SK-N-SH (cell line): ENCODE measurements around the gene KCNAB1.

Experiments used
- CHD2 ChIP-seq: fragments of 150-350 bp; IDR thresholded peaks from 2 replicates; pipeline ENCODE4 v1.6.1; 2018; ENCODE audit warnings: low read length; ENCODE audit not compliant: partially characterized antibody
- CTCF ChIP-seq: fragments of 200-600 bp; sonication (generic); IDR thresholded peaks from 2 replicates; pipeline ENCODE4 v1.6.1; 2017; ENCODE audit warnings: antibody characterized with exemption, mild to moderate bottlenecking, moderate library complexity
- EP300 ChIP-seq, 2 experiments: IDR thresholded peaks; 2 replicates each; pipeline versions ENCODE4 v1.4.0 to v1.6.1; 2012; ENCODE audit warnings: borderline replicate concordance in 1 of 2, low read depth in 1 of 2, low read length in 1 of 2
- EZH2phosphoT487 ChIP-seq: fragments of 200-600 bp; sonication (generic); IDR thresholded peaks from 2 replicates; pipeline ENCODE4 v1.6.1; 2017; ENCODE audit warnings: low read depth, mixed run types, mild to moderate bottlenecking, antibody characterized with exemption, moderate library complexity, borderline replicate concordance
- FOXJ3 ChIP-seq: sonication (generic); formaldehyde crosslinking; IDR thresholded peaks from 2 replicates; pipeline ENCODE4 v1.5.1; 2020; ENCODE audit warnings: mild to moderate bottlenecking, missing genetic modification reagents
- FOXM1 ChIP-seq: IDR thresholded peaks from 2 replicates; pipeline ENCODE4 v1.4.0; 2012; ENCODE audit warnings: low read depth, mild to moderate bottlenecking
- GATA2 ChIP-seq: sonication (generic); formaldehyde crosslinking; IDR thresholded peaks from 2 replicates; pipeline ENCODE4 v1.5.0; 2020; ENCODE audit warnings: mild to moderate bottlenecking, missing genetic modification reagents
- MXI1 ChIP-seq: IDR thresholded peaks from 2 replicates; pipeline ENCODE4 v1.6.1; 2012; ENCODE audit warnings: mild to moderate bottlenecking, low read depth, low read length, improper control_type of control experiment
- POLR2AphosphoS5 ChIP-seq: IDR thresholded peaks from 2 replicates; pipeline ENCODE4 v1.6.1; 2012; ENCODE audit warnings: low read depth, low read length
- RAD21 ChIP-seq: IDR thresholded peaks from 2 replicates; pipeline ENCODE4 v1.6.1; 2012; ENCODE audit warnings: mild to moderate bottlenecking, low read length
- REST ChIP-seq: IDR thresholded peaks from 2 replicates; pipeline ENCODE4 v1.6.1; 2012; ENCODE audit warnings: mild to moderate bottlenecking, low read depth, low read length, moderate library complexity
- RFX5 ChIP-seq: IDR thresholded peaks from 2 replicates; pipeline ENCODE4 v1.6.1; 2012; ENCODE audit warnings: mild to moderate bottlenecking, improper control_type of control experiment, low read length
- TF ChIP-seq, protein P1 (sequence below): IDR thresholded peaks from 2 replicates; pipeline ENCODE4 v1.4.0; 2012; ENCODE audit warnings: low read depth, borderline replicate concordance
- TF ChIP-seq, protein P2 (sequence below): fragments of 150-350 bp; IDR thresholded peaks from 2 replicates; pipeline ENCODE4 v1.6.1; 2017; ENCODE audit warnings: antibody characterized with exemption, low read length, low read depth, borderline replicate concordance

- TF ChIP-seq EP300 (IDR thresholded peaks at IDR 0.05; ENCODE audit: borderline replicate concordance in 1 of 2, low read depth in 1 of 2, low read length in 1 of 2) (no peak; a peak in 1 of 4 replicates), RFX5 (no peak), CTCF (no peak), EZH2phosphoT487 (no peak), POLR2AphosphoS5 (no peak), FOXJ3 (CRISPR knock-in tag) (no peak), CHD2 (no peak), FOXM1 (no peak), RAD21 (no peak), MXI1 (no peak), REST (no peak), GATA2 (no peak)
- TF ChIP-seq, protein P1, sequence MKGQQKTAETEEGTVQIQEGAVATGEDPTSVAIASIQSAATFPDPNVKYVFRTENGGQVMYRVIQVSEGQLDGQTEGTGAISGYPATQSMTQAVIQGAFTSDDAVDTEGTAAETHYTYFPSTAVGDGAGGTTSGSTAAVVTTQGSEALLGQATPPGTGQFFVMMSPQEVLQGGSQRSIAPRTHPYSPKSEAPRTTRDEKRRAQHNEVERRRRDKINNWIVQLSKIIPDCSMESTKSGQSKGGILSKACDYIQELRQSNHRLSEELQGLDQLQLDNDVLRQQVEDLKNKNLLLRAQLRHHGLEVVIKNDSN, result no peak
- TF ChIP-seq, protein P2, sequence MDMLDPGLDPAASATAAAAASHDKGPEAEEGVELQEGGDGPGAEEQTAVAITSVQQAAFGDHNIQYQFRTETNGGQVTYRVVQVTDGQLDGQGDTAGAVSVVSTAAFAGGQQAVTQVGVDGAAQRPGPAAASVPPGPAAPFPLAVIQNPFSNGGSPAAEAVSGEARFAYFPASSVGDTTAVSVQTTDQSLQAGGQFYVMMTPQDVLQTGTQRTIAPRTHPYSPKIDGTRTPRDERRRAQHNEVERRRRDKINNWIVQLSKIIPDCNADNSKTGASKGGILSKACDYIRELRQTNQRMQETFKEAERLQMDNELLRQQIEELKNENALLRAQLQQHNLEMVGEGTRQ, result no peak
Measured at GRCh38 chr3:156477323-156477722, 356.9 kb downstream of the KCNAB1 start.
